M059J (cell line): Measurements from ENCODE around the gene SLC25A45. TPM values are rescaled to one million over a fixed set of nuclear protein-coding genes. Genes with fewer than 3 reads are reported as not detected.
"Not testable (repeated sequence)": the region's sequence is repeated elsewhere in the genome, so short reads cannot be mapped to it uniquely, and the experiment has no call there.

Experiments used
- DNase-seq: peaks from one replicate; pipeline ENCODE4 v3.0.0-alpha.2; 2012; ENCODE audit warnings: low read depth
- total RNA-seq: library from RNA; depleted of rRNA; stranded (reverse); fragments of >200 nt; shearing (Covaris generic); gene quantifications from 2 replicates; pipeline ENCODE4 v1.2.3, GENCODE V29; 2014

SLC25A45 gene
- total RNA-seq, 1 experiment from 2014 or later = 1.1 TPM

DNA sequence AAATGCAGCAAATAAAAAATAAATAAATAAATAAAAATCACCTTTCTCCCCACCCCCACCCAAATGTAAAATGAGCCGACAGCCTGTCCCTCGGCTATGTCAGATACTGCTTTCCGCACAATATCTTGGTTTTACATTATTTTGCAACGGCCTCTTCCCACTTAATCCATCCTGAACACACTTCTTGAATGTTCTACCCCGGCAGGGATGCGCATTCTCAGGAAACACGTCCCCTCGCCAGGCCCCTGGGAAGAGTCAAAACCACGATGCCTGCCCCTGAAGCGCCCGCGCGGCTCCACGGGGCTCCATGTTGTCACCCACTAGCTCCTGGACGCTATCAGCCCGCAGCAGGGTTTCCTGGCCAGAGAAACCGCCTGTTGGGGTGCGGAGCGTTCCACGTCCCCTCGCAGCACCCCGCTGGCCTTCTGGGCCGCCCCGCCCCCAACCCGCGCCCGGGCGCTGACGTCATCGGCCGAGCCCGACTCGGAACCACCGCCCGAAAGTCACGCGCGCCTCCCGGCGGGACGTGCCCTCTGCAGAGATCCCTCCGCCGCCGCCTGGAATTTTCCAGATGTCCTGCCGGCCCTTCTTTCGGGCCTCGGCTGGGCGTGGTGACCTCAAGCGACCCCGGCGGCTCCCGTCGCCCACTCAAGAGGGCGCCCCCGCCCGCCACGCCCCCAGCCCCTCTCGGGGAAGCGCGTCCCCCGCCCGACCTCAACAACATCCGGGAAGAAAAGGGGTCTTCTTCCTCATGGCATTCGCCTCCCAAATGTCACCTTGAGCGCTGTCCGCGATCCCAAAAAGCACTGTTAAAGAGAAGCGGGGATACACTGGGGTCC, 39.6 kb upstream of the SLC25A45 start:
- DNase-seq = peak; percentile 94

DNA sequence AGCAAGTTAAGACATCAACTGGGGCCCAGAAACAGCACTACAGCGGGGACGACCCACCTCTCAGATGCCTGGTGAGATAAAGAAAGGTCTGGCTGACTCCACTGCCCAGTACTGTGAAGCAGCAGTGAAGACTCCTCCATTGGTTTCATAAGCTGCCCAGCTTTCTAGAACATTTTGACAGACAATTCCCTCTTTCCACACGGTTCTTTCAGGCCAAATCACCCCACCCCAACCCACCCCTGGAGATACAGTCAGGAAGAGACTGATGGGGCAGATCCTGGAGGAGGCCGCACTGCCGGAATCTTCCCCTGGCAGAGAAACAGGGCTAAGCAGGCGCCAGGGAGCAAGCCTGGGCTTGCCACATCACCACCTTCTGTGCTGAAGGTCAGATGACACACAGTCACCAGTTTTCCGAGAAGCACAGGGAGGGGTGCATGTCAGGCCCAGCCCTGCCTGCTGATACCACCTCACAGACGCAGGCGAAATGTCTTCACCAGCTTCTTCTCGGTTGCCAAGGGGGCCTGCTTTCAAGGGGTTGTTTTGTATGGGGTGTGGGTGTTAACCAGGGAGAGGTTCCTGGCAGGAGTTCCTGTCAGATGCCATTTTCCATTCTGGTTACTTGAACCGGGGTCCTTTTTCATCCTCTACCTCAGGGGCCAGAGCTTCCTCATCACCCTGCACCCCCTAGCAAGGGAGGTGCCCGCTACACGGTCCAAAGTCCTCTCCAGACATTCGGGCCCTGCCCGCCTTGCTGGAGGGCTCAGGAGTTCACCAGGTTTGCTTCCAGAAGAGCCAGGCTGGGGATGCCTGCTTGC, 38.7 kb upstream of the SLC25A45 start:
- peak; percentile 98 for DNase-seq

DNA sequence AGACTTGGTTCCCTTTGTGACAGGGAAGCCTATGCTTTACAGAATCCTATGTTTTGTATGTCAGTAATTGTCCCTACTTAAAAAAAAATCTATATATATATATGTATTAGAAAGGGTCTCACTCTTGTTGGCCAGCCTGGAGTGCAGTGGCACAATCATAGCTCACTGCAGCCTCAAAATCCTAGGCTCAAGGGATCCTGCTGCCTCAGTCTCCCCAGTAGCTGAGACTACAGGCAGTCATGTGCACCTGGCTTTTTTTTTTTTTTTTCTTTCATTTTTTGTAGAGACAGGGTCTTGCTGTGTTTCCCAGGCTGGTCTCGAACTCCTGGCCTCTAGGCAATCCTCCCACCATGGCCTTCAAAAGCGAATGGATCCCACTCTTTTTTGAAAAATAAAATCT, 38.1 kb upstream of the SLC25A45 start:
- DNase-seq = no peak

DNA sequence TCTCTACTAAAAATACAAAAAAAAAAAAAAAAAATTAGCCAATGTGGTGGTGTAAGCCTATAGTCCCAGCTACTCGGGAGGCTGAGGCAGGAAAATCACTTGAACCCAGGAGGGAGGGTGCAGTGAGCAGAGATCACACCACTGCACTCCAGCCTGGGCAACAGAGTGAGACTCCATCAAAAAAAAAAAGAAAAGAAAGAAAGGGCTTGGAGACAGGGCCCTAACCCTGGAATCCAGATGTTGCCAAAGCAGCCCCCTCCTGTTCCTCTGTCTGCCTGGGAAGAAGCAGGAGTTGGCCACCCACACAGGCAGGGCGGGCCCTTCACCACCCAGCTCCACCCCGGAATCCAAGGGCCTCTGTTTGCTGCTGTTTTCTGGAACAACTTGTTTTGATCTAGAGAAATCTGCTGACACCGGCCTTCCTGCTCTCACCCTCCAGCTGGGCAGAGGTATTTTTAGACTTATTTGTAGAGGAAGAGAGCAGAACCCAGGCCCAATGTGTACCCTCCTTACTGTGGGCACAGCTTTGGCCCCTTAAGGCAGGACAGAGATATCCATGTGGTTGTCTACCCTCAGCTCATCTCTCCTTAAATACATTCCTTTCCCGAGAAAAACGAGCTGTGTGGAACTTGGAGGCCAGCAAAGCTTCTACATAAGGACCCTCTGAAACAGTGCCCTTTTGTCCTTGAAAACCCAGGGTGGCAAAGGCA, 37.5 kb upstream of the SLC25A45 start:
- peak; percentile 94 for DNase-seq

DNA sequence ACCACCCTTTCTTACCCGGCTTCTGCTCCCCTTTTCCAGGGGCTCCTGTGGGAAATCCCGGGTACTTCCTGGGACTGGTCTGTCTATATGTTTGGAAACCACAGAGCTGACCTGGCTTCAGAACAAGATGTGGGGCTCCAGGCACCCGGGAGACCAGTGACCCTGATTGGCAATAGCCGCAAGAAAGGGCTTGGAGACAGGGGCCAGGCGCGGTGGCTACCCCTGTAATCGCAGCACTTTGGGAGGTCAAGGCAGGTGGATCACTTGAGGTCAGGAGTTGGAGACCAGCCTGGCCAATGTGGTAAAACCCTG, 37.0 kb upstream of the SLC25A45 start:
- no peak for DNase-seq

DNA sequence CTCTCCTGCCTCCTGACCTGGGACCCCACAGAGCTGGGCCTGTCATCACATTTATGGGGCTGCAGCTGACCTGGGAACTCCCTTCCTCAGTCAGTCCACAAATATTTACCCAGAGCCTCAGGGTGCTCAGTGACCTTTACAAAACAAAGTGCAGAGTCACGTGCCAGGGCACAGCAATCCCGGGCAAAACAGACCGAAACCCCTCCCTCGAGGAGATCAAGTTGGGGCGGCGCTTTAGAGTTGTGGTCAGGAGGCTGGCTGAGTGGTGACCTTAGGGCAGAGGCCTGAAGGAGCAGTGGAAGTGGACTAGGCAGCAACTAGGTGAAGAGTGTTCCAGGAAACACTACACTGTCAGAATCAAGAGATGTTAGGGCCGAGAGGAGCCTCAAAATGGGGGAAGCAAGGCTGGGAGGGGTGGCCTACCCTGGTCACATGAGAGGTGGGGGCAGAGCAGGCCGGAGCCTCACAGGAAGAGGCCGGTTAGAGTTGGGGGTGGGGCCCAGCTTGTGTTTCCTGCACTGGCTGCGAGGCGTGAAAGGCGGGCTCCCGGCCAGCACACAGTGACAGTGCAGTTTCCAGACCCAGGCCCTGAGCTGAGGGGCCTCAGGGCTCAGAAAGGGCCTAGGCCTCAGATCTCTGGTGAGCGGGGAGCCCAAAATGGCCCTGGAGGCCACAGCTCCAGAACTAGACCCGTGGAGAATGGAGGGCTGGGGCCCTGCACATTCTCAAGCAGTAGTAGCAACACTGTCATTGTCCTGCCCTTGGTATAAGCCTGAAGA, 36.4 kb upstream of the SLC25A45 start:
- peak; percentile 99 for DNase-seq

DNA sequence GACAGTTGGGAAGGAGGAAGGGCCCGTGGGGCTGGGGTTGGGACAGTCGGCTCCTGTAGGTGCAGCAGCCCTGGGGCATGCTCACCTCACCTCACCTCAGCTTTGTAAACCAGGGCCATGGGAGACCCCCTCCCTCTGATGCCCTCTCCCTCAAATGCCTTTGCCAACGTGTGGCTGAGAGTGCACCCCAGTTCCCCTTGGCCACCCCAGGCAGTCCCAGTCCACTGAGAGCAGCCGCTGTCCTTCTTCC, 35.9 kb upstream of the SLC25A45 start:
- DNase-seq = no peak

DNA sequence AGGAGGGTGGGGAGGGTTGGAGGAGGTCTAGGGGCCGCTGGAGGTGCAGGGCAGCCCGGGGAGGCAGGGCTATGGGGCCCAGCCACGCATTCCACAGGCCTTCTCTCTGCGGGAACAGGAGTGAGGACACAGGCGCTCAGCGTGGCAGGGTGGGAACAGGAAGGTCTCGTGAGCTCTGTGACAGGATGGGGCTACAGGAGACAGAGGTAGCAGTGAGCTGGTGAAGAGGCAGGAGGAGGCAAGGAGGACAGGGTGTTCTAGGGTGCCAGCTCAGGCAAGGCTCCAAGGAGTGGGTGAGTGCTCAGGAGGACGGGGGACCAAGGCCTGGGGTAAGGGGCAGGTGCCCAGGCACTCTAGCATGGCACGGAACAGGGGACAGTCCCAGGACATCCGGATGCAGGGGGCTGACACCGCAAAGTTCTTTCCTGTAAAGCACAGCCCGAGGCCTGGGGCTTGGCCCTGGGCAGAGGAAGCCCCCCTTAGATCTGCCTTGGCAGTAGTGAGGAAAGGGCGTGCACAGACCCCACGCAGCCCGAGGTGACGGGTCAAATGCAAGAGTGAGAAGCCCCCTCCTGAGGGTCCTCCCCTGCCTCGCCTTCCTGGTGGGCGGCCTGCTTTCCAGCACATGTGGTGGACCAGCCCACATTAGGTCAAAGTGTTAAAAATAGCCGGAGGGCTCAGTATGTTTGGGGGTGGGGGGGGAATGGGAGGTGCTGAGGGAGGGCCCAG, 35.4 kb upstream of the SLC25A45 start:
- peak; percentile 38 for DNase-seq

DNA sequence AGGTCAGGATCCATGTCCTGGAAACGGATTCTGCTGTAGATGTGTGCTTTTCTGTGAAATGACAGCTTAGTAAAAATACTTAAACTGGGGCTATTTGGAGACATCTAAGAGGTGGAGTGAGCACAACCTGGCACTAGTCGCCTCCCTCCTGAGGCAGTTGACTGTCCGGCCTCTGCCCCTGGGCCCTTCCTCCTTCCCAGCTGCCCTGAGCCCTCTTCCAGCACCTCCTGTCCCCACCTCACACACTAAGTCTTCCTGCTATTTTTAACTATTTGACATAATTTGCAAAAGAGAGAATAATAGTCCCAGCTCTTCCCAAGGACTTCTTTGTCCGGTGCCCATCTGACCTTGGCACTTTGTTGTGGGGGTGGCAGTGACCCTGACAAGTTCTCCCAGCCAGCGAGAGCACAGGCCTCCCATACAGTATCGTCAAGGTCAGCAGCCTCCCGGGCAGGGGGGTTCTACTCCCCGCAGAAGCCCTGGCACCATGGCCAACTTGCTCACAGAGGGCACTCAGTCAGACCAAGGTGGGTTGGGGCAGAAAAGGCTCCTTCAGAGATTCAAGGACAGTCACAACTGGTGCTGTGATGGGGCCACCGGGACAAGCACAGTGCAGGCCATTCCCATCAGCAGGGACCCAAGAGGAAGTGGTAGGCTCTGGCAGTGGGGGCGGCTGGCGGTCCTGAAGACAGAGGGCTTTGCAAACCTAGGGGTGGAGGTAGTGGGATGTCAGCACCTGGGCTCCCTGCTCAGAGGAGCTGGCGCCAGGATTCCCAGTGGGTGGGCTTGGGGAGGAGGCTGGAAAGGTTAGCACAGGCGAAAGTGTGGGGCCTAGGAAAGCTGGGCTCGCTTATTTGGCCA, 34.6 kb upstream of the SLC25A45 start:
- peak; percentile 40 for DNase-seq

DNA sequence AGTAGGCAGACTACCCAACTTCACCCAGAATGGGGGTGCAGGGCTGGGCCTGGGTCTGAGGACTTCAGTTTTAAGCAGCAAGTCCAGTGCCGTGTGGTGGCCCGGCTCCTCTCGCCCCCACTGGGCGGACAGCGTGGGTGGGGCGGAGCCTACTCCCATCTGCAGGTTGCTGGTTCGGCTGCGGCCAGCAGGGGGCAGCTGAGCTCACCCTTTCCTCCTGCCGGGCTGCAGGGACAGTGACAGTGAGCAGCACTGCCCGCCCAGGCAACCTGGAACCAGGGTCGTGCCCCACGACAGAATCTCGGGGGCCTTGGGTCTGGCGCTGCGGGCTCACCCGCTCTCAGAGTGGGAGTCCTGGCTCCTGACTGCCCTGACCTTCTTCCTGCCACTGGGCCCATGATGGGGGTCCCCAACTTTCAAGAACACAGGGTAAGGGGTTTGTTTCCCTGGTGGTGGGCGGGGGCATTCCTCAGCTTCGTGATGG, 33.9 kb upstream of the SLC25A45 start:
- DNase-seq = peak; percentile 79

DNA sequence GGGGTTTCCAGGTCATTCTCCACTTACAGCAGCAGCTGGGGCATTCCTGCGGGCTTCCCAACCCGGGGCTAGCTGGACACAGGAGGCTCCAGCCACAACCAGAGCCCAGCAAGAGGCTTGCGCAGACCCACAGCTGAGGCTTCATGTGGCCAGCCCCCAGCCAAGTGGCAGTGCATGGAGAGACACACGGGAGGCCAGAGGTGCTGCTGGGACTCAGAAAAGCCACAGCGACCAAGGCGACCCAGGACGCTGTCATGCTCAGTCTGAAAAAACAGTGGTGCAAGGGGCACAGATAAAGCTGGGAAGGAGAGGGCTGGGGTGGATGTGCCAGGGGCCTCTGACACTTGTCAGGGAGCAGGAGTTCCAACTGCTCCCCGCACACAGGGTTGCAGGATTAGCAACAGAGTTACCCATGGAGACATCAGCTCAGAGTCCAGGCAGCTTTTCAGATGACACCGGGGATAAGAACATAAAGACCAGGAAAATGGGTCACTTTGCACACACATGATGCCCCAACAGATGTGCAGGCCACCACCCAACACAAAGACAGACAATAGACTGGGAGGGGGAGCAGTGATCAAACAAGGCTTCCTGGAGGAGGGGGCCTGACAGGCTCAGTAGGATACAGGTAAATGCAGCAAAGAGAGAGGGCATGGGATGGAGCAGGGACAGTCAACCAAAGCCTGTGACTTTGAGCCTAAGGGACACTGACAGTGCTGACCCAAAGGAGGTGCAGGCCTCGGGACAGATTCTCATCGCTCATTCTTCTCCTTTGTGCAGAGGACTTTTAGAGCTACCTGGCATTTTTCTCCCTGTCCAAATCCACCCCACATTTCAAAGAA, 33.3 kb upstream of the SLC25A45 start:
- DNase-seq = no peak

DNA sequence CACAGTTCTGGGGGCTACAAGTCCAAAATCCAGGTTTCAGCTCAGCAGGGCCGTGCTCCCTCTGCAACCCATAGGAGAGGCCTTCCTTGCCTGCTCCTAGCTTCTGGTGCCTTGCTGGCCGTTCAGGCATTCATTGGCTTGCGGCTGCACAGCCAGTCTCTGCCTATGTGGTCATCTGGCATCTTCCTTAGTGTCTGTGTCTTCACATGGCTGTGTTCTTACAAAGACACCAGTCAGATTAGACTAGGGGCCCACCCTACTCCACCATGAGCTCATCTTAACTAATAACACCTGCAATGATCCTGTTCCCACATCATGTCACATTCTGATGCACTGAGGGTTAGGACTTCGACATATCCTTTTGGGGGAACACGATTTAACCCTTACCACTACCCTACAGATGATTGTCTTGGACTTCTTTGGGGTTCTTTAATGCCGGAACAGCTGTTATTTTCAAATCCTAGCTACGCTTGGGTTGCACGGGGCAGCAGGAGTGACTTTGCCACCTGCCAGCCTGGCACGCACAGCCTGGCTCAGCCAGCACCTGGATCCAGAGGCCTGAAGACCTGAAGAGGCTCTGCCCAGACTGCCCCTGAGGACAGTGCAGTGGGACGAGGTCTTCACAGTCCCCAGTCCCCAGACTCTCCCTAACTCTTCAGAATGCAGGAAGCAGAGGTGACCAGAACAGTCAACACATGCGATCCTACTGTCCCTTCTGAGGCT, 32.5 kb upstream of the SLC25A45 start:
- peak; percentile 25 for DNase-seq

DNA sequence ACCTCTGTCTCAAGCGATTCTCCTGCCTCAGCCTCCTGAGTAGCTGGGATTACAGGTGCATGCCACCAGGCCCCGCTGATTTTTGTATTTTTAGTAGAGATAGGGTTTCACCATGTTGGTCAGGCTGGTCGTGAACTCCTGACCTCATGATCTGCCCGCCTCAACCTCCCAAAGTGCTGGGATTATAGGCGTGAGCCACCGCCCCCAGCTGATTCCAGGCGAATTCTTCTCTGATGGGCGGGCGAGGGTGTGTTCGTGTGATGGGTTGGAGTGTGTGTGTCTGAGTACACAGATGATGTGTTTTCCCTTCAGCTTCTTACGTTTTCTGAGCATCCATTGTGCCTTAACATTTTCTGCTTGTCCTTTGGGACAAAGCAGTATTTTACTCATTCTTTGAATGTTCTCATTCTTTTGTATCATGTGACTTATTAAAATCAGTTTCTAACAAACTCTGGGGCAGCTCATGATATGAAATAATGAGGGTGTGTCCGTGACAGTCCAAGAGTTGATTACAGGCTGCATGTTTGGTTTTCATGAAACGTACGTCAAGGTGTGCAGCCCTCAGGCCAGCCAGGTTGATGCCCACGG, 30.7 kb upstream of the SLC25A45 start:
- not testable (repeated sequence) for DNase-seq

DNA sequence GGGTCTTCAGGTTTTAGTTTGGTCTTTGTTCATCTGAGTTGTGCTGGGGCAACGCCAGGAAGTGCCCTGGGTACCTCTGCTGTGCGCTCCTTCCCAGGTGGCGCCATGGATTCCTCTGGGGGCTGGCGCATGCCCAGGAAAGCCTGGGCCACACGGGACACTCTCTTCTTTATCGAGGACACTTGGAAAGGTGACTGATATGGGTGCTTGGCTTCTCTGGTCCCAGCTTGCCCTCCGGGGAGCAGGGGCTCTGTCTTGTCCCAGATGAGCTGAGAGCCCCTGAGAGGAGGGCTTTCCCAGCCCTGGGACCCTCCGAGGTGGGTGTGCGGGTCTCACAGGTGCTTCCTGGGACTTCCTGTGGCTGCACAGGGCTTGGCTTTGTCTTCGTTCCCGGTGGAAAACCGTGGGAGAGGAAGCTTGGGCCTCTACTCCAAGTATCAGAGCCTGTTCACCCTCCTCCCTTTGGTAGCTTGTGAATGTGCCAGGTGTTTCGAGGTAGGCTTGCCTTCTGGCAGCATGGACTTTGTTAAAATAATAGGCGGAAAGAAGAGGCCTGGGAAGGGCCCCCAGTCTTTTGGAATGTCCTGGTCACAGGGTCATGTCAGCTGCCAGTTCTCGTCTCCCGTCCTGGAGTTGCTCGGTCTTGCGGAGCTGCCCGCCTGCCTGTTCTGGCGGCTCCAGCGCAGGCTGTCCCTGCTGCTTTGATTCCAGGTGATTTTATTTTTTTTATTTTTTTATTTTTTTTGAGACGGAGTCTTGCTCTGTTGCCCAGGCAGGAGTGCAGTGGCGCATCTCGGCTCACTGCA, 30.0 kb upstream of the SLC25A45 start:
- DNase-seq = no peak

DNA sequence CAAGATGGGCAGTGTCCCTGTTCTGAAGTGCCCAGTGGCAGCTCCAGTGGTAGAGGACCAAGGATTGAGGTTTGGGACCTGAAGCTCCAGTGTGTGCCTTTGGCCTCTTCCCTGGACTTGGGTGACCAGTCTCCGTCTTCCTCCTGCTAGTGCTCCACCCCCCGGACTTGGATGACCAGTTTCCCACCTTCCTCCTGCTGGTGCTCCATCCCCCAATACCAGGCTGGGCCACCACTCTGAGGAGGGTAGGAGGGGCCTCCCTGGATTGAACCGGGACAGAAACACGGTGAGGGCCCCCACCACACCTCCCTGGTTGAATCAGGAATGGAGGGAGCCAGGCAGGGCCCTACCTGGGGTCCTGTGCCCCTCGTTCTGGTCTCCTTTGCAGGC, 29.2 kb upstream of the SLC25A45 start:
- no peak for DNase-seq

DNA sequence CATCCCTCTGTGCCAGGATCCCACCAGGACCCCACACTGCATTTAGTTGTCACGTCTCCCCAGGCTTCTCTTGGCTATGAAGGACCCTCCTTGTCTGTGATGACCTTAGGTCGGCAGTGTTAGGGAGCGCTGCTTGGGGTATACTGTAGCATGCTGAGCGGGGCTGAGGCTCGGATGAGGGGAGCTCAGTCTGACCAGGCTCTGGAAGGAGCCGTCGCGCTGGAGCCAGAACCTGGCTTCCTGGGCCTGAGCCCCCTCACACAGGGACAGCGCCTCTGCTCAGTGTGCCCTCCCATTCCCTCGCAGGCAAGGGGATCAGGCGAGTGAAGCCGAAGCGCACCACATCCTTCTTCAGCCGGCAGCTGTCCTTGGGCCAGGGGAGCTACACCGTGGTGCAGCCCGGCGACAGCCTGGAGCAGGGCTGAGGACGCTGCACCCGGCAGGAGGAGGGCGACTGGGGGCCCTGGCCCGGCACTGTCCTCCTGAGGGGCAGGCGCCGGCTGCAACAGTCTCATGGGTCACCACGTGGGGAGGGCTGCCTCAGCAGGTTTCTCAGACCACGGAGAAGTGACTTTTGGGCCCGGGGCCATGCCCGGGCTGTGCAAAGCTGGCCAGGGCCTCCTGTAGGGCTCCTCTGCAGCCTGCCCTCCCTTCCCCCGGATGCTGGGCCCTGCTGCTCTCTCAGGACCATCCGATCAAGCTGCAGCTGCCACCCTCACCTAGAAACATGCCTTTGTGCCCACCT, 28.7 kb upstream of the SLC25A45 start:
- no peak for DNase-seq
